OCI-M1 (cell line): ENCODE data around the gene EYA4.

Experiments
- DNase-seq: peaks from one replicate; lab custom pipeline; 2025; lab: John Stamatoyannopoulos, UW

Gene EYA4

DNA sequence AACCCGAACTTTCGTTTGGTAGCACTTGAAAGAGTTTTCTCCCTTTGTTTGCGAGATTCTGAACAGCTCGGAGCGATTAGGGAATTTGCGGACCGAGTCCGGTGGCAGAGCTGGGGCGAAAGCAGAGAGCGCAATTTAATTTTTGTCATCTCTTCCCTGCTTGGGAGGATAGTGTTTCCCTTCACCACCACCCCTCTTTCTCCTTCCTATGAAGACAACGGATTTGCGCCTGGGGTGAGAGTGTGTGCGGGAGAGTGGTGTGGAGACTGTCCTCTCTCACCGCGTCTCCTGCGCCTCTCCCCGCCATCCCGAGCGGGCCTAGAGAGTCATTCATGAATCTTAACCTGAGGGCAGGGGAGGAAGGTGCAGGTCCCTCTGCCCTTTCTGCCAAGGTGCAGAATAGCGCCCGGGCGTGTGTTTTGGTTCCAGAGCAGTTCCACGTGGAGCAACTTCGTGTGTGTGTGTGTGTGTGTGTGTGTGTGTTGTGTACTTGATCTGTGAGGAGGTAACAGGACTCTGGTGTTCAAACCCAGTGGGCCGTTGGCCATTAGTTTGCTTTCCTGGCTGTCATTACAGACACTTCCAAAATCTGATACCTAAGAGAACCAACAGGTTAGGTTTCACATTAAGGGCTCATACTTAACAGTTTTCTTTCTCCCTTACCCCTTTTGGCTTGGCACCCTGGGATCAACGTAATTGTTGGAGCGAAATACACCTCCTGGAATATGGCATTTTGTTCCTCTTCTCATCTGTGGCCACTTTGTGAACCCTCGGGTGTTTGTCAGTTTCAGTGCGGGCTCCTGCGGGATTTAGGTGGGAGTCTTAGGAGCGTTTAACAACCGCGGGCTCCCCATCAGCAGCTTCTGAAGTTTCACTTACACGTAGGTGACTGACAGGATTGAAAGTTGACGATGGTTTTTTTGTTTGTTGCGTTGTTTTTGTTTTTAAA is 1.8 kb downstream of the EYA4 start:
- DNase-seq, result peak; percentile 46

DNA sequence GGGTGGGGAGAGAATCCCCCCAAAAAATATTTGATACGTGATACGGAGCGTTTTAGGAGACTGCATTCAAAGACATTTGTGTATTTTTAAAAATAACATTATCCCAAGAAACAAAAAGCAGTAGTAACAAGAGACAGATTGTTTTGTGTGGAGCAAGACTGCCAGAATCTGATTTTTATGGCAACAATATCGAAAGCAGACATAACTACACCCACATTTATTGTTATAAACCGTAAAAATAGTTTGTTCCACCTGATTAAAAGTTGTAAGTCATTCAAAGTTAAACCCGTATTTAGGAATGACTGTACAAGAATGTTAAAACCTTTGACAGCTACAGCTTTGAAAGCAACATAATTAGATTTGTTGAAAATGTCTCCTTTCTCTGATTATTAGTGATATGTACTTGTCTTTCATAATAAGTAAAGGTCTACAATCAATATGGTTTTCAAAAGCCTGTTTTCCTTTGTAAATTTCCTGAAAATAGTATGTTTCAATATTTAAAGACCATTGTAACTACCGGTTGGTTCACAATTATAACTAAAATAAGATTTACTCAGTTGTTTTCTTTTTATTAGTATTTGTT is 2.7 kb downstream of the EYA4 start:
- no peak for DNase-seq

DNA sequence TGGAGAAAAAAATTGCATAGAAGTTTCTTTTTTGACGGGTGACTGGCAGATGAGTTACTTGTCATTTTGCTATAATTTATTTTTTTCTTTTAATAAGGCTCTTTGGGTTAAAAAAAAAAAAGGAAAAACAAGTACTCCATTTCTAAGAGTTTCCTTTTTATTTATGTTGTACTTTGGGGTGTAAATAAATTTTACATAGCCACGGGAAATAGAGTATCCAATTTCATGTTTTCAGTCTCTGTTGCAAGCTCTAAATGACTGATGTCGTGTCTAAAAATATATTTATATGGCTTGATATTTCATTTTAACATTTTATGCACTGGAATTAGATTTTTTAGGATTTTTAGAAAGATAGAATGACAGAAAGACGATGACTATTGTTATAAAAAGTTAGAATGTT is 3.4 kb downstream of the EYA4 start:
- DNase-seq, result no peak

DNA sequence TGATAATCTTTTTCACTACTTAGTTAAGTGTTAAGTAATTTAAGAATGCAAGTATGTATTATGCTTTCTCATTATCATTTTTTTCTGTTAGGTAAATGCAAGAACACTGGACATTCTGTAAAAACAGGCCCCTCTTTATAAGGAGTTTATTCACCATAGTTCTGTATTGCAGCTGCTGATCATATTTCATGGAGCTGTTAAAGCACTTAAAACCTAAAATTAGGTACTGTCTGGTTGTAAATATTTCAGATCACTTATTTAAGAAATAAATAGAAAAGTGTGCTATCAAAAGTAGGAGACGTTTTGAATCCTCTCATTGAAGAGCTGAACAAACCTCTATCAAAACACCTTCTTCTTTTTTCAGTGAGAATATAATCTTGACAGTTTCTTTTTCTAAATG is 3.9 kb downstream of the EYA4 start:
- peak; percentile 19 for DNase-seq

DNA sequence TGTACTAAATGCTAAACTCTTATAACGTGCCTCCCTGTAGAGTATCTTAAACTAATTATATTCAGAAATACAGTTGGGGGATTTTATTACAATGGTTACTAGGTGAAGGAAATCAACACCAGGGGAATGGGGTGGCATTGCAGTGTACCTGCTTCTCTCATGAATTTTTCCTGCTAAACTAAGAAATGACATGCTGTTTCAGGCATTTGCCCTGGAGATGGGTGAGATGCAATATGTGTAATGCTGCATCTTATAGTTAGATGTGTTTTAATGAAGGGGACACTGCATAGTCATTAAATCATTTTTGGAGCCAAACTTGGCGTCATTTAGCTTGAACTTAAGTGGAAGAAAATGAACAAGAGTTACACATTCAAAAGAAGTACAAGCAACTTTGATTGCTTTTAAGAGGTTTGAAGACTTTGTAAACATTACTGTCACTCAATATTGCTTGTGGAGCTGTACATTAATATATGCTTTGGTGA is 4.3 kb downstream of the EYA4 start:
- no peak for DNase-seq

DNA sequence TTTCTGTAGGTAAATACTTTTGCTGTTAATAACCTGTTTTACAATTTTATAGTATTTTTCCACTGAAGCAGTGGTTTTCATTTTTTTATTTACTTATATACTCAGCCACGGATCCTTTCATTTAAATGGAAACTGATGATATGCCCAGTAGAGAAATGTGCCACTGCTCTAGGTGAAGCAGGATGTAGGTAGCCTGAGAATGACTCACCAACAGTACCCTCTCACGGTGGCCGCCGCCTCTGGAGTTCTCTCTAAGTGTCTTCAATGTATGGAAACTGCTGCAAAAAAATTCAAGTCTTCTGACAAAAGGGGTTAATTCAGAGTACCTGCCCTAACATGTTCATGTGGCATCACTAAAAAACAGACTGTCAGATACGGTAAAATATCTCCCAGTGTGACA is 6.4 kb downstream of the EYA4 start:
- DNase-seq, result no peak

DNA sequence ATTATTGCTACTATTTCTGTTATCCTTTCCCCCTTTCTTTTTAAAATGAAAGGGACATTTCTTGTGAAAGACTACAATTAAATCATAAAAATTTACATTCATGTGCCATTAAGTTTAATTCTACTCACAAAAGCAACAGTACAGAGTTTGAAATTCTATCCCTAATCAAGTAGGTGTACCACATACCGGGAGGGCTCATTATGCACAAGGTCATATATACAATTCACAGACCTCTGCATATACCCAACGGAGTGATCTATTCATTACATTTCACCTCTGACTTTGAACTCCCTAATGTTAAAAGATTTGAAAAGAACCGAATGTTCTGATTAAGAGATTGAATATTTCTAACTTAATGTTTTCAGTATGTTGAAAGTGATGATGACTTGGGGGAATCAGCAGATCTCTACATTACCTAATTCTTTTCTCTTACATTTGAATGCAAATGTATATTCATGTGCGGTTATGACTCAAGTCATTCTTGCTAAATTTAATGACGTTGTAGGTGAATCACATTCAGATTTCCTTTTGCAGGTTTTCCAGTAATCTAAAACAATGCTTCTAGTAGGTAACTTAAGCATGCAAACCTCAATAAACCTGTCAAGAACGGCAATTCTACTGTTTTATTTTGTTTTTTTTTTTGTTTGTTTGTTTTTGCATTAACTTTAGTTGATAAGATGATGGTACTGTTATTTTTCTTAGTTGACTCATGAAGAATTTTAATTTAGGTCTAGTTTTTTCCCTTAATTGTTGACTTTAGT is 7.3 kb downstream of the EYA4 start:
- DNase-seq, result no peak

DNA sequence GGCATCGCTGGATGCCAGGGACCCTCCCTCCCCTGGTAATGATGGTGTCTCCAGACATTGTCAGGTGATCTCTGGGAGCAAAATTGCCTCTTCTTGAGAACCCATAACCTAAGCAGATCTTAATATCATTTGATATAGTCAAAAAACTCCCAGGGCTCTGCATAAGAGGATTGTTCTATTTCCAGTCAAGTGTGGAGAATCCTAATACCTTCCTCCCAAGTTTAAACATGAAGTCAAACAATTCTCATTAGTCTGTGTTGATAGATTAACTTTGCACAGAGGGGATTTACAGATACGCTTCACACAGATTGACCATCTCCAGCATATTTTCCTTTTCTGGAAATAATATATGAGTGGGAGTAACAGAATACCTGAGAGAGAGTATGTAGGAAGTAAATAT is 10.5 kb downstream of the EYA4 start:
- DNase-seq, result no peak

DNA sequence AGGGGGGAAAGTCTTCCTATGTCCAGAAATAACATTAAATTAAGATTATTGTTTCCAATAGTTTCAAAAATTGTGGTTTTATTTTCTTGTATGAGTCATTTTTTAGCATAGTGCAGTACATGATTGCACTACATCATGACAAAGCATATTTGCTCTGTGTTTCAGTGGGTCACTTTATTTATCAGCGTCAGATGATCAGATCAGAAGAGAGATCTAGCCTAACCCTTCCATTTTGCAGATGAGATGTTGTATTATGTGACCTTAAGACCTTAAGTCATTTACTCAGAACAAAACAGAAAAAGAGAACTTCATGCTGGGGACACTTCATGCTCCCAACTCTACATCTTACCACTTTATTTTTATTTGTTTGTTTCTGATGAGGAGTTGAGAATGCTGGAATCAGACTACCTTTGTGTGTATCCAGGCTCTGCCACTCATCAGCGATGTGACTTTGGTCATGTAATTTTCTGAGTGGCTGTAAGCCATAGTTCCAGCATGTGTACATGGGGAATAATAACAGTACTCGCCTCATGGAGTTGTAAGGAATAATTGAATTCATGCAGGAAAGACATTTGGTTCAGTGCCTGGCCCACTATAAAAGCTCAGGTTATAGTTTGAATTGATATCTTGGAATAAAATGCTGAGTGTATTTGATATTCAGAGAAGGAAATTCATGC is 13.5 kb downstream of the EYA4 start:
- peak; percentile 69 for DNase-seq

DNA sequence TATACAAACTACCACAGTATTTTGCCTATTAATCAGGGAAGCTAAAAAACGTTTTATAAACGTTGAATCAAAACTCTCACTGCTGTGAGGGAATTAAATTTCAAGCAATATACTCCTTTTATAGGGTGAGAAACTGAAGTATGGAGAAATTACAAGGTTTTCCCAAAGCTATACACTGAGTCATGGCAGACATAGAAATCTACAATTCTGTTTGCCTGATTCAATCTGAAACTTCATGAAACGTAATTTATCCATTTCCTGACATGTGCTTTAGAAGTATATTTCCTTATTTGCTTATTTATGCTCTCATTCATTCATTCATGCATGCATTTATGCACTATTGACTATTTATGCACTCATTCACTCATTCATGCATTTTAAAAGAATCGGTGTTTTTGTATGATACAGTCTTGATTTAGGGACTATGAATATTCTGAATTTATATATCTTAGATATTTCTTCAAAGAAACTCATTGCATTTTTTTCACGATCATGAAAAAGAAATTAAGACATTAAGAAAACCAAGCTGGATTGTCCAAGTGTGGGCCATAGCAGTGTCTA is 16.5 kb downstream of the EYA4 start:
- no peak for DNase-seq

DNA sequence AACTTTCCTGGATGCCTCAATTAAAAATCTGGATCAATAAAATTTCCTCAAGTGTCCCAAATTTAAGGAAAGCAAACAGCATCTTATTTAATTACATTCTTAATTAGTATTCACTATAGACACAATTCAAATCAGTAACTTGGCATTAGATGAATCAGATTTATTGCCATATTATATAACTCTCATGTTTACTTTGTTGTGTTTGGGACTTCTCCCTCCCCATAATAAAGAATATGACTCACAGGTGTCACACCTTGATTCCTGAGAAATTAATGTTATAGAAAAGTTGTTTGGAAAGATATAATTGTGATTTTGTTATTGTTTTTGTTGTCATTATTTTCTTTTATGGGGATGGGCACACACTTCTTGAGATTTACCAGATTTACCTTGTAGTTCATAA is 18.4 kb downstream of the EYA4 start:
- DNase-seq, result no peak

DNA sequence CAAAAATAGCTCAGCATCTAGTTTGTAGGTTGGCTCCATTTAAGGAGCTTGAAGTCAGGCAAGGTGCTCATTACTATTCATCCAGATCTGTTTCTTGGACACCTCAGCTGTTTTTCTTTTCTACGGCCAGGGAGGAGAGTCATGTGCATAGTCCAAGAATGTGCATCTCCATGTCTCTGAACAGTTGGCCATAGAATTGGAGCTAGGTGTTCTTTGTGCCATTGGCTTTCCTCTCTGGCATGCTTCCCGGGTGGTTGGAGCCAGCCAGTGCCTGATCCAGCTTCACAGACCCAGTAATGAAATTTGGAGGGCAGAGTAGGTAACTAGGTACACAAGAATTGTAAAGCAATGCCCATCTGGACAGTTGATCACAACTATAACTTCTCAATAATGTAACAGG is 21.6 kb downstream of the EYA4 start:
- DNase-seq, result no peak

DNA sequence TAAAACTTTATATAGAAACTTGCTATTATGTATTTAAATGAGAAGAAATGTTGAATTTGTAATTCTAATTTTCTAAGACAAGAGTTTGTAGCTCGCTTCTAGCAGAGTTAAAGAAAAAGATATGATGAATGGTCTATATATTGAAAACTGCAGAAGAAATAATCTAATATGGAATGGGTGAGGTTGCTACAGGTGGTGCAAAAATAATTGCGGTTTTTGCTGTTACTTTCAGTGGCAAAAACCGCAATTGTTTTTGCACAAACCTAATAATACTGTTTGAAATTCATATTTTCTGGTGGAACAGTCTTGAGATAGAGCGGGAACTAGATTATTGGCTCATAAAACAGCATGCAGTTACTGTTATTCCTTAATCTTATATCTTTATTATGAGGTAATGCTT is 23.9 kb downstream of the EYA4 start:
- DNase-seq, result no peak

DNA sequence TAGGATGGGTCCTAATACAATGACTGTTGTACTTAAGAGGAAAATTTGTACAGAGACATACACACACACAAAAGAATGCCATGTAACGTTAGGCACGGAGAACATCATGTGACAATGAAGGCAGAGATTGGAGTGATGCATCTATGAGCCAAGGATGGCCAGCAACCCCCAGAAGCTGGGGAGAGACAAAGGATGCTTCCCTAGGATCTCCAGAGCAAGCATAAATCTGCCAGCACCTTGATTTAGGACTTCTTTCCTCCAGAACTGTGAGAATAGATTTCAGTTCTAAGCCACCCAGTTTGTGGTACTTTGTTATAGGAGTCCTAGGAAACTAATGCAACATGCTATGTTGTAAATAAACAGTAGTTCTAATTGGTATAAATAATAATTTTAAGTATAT is 25.0 kb downstream of the EYA4 start:
- no peak for DNase-seq

DNA sequence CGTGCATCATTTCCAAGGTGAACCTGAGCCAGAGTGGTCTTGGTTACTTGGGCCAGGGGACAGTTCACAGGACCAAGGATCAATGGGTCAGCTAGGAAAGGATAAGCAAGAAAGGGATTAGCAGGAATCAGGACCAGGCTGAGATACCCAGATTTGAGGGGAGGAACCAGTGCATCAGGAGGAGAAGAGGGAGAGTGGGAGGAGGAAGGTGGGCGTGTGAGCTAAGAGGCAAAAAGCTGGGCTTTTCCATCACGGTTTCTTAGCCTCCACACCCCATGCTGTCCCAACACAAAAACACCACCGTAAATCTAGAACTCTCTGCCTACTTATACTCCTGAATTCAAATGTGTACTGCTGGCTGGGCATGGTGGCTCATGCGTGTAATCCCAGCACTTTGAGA is 27.5 kb downstream of the EYA4 start:
- DNase-seq, result no peak

DNA sequence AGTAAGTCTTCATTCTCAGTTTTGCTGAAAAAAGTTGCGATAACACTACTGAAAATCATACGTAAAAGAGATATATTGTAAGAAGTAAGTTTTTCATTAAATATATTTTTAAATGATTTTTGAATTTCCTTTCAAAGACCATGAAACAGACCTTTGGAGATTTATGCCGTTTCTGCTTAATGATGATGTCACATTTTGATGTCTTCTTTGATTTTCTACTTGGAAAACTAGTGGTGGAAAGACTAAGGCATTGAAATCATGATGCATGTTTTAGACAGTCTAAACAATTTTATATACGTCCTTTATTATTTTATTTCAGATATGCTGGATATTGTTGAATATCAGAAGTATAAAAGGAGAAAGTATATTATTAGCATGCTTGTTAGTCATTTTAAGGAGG is 33.7 kb downstream of the EYA4 start:
- DNase-seq, result no peak

DNA sequence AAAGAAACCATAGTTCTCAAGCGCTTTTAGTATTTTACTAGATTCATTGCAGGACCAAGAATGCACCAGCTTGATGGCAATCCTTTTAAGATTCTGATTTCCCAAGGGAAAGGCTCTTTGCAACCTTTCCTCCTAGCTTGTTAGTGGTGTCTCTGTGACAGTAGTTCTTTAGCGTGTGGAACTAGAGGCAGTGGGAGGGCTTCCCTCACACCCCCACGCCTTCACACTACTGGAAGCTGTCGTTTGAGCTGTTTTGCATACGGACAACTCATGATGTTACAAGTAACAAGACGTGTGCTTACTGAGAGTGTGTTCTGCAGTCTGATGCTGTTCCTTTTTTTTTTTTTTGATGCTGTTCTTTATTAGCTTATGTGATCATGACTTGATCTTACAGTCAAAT is 34.1 kb downstream of the EYA4 start:
- no peak for DNase-seq

DNA sequence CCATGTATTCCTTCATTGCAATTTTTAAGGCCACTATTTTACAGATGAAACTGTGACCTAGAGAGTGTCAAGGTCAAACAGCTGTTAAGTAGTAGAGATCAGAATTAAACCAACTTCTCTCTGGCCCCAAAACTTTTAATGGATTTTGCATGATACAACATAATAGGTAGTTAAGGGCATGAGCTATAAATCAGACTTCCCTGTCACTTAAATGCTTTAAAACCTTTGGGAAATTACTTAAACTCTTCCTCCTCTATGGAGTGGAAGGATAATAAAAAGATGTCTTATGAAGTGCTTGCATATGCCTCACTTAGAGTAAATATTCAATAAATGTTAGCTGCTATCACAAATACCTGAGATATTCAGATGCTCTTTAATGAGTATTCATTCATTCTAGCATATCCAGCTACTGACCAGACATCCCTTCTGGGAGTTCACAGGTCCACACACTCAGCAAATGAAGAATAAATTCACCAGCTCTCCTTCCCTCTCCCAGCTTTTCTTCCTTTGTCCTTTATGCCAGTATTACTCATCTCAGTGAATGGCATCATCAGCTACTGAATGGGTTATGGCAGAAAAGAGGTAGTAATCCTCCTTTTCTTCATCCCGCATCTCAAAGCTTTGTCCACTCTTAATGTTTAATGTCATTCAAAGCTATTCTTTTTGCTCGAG is 36.2 kb downstream of the EYA4 start:
- no peak for DNase-seq

DNA sequence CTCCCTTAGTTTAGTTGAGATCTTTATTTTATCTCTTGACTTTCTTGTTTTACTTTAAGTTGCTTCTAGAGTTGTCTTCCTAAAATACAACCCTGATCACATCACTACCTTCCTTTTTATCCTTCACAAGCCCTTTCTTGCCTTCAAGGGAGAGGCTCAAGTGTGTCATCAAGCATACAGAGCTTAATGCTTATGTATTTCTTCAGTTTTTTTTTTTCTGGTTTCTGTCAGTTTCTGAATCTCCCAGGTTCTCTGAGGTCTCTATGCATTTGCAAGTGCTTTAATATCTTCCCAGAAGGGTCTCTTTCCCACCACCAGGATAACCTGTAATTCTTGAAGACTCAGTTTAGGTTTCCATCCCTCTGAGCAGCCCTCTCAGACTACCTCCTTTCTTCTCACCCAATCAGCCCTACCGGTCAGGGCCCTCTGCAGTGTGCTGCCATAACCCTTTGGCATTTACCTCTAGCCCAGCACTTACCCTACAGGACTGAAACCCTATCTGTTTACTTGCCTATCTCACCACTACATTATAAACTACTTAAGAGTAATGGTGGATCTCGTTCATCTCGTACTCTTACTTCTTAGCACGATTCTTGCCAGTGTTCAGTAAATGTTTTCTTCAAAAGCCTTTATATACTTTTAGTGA is 36.9 kb downstream of the EYA4 start:
- DNase-seq, result no peak

DNA sequence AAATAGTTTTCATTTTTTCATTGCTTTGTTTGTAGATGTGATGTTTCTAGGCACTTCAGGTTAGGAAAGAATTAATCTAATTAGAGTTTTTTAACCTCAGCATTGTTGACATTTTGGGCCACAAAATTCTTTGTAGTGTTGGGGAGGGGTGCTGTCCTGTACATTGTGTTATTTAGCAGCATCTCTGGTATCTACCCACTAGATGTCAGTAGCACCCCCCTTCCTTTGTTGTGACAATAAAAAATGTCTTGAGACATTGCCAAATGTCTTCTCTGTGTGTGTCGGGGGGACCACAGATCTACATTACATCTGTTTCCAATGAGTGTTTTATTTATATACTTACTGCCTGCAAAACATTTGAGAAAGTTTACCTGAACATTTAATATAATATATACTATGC is 45.6 kb downstream of the EYA4 start:
- peak; percentile 82 for DNase-seq

DNA sequence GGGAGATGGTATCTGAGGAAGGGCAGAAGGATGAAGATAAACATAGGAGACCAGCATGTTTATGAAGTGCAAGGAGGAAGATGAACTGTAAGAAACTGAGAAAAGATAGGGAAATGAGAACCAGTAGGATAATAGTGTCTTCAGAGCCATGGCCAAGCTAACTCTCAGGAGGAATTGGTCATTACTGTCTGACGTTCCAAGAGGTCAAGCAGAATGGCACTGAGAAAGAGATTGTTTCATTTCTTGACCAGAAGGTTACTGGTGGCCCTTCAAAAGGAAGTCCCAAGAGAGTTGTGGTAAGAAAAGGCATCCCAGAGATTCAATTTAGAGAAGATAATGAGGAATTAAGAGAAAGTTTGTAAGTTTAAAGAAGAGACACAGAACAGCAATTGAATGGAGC is 47.5 kb downstream of the EYA4 start:
- DNase-seq, result no peak
